Measurements from ENCODE around the gene TOP1.
A peak's percentile ranks its signal among the peaks of the same experiment; 100 is the strongest.
"Not testable (repeated sequence)": the region's sequence is repeated elsewhere in the genome, so short reads cannot be mapped to it uniquely, and the experiment has no call there.

The TOP1 gene

GRCh38 chr20:41095110-41095969 is 66.7 kb downstream of the TOP1 start:
- Mint-ChIP-seq H3K4me3 (no peak overlapping the region), H3K4me1 (ENCODE audit: low read depth) (peaks cover 6% of the 10 kb centered on the region), H3K36me3 (ENCODE audit: low read depth) (peaks cover 49% of the 10 kb centered on the region)

GRCh38 chr20:41098703-41099250 is 70.2 kb downstream of the TOP1 start:
- H3K36me3 Mint-ChIP-seq (ENCODE audit: low read depth) = peaks cover 48% of the 10 kb centered on the region
- H3K27ac Mint-ChIP-seq = no peak overlapping the region
- peaks cover 6% of the 10 kb centered on the region for H3K4me1 Mint-ChIP-seq (ENCODE audit: low read depth)
- H3K27me3 Mint-ChIP-seq (ENCODE audit: low read depth) = no peaks in the 10 kb centered on the region
- no peak overlapping the region for H3K4me3 Mint-ChIP-seq
- no peaks in the 10 kb centered on the region for H3K9me3 Mint-ChIP-seq

More at GRCh38 chr20:41095110-41095969, 66.7 kb downstream of the TOP1 start:
- H3K9me3 Mint-ChIP-seq = no peaks in the 10 kb centered on the region
- H3K27ac Mint-ChIP-seq = no peak overlapping the region
- H3K27me3 Mint-ChIP-seq (ENCODE audit: low read depth) = no peaks in the 10 kb centered on the region

GRCh38 chr20:41100001-41100480 is 71.4 kb downstream of the TOP1 start:
- Mint-ChIP-seq H3K36me3 (ENCODE audit: low read depth) (peaks cover 51% of the 10 kb centered on the region), H3K4me3 (no peak overlapping the region), H3K27me3 (ENCODE audit: low read depth) (no peaks in the 10 kb centered on the region), H3K9me3 (no peaks in the 10 kb centered on the region), H3K27ac (no peak overlapping the region), H3K4me1 (ENCODE audit: low read depth) (peaks cover 4% of the 10 kb centered on the region)

- peaks cover 50% of the 10 kb centered on the region for H3K36me3 Mint-ChIP-seq (ENCODE audit: low read depth)
- H3K27ac Mint-ChIP-seq = no peak overlapping the region
- no peaks in the 10 kb centered on the region for H3K9me3 Mint-ChIP-seq
- no peaks in the 10 kb centered on the region for H3K27me3 Mint-ChIP-seq (ENCODE audit: low read depth)
- H3K4me3 Mint-ChIP-seq = no peak overlapping the region
- H3K4me1 Mint-ChIP-seq (ENCODE audit: low read depth) = no peaks in the 10 kb centered on the region
These were observed 73.0 kb downstream of the TOP1 start for GRCh38 chr20:41101660-41102059.

- Mint-ChIP-seq H3K9me3 (no peaks in the 10 kb centered on the region), H3K27ac (no peak overlapping the region), H3K4me3 (no peak overlapping the region), H3K36me3 (ENCODE audit: low read depth) (peaks cover 36% of the 10 kb centered on the region), H3K4me1 (ENCODE audit: low read depth) (peaks cover 2% of the 10 kb centered on the region), H3K27me3 (ENCODE audit: low read depth) (no peaks in the 10 kb centered on the region)
These were observed 79.9 kb downstream of the TOP1 start for GRCh38 chr20:41108531-41108930.

GRCh38 chr20:41110012-41110411 is 81.4 kb downstream of the TOP1 start:
- Mint-ChIP-seq H3K27me3 (ENCODE audit: low read depth) (no peaks in the 10 kb centered on the region), H3K27ac (no peak overlapping the region), H3K4me3 (no peak overlapping the region), H3K9me3 (no peaks in the 10 kb centered on the region), H3K4me1 (ENCODE audit: low read depth) (peaks cover 2% of the 10 kb centered on the region), H3K36me3 (ENCODE audit: low read depth) (peaks cover 37% of the 10 kb centered on the region)

- H3K27me3 Mint-ChIP-seq (ENCODE audit: low read depth) = no peaks in the 10 kb centered on the region
- peaks cover 39% of the 10 kb centered on the region for H3K36me3 Mint-ChIP-seq (ENCODE audit: low read depth)
- H3K9me3 Mint-ChIP-seq = no peaks in the 10 kb centered on the region
- H3K4me1 Mint-ChIP-seq (ENCODE audit: low read depth) = peaks cover 2% of the 10 kb centered on the region
- H3K4me3 Mint-ChIP-seq = no peak overlapping the region
- no peak overlapping the region for H3K27ac Mint-ChIP-seq
These were observed 82.4 kb downstream of the TOP1 start for GRCh38 chr20:41110930-41111577.

GRCh38 chr20:41111578-41111951 is 82.9 kb downstream of the TOP1 start:
- no peak overlapping the region for H3K27ac Mint-ChIP-seq

GRCh38 chr20:41116282-41116956 is 87.8 kb downstream of the TOP1 start:
- no peaks in the 10 kb centered on the region for H3K9me3 Mint-ChIP-seq
- H3K4me1 Mint-ChIP-seq (ENCODE audit: low read depth) = peaks cover 14% of the 10 kb centered on the region
- peaks cover 61% of the 10 kb centered on the region for H3K36me3 Mint-ChIP-seq (ENCODE audit: low read depth)
- no peak overlapping the region for H3K27ac Mint-ChIP-seq
- H3K4me3 Mint-ChIP-seq = no peak overlapping the region
- H3K27me3 Mint-ChIP-seq (ENCODE audit: low read depth) = no peaks in the 10 kb centered on the region

More at GRCh38 chr20:41111578-41111951, 82.9 kb downstream of the TOP1 start:
- Mint-ChIP-seq H3K27me3 (ENCODE audit: low read depth) (no peaks in the 10 kb centered on the region), H3K4me1 (ENCODE audit: low read depth) (peaks cover 2% of the 10 kb centered on the region), H3K4me3 (no peak overlapping the region), H3K9me3 (no peaks in the 10 kb centered on the region), H3K36me3 (ENCODE audit: low read depth) (peaks cover 43% of the 10 kb centered on the region)

- not testable (repeated sequence) for H3K27me3 Mint-ChIP-seq (ENCODE audit: low read depth); H3K9me3 Mint-ChIP-seq; H3K4me3 Mint-ChIP-seq; H3K27ac Mint-ChIP-seq
- Mint-ChIP-seq H3K36me3 (ENCODE audit: low read depth) (peaks cover 60% of the 10 kb centered on the region), H3K4me1 (ENCODE audit: low read depth) (peaks cover 14% of the 10 kb centered on the region)
These were observed 89.5 kb downstream of the TOP1 start for GRCh38 chr20:41118159-41118558.

GRCh38 chr20:41118632-41119031 is 90.0 kb downstream of the TOP1 start:
- no peak overlapping the region for H3K27ac Mint-ChIP-seq
- peaks cover 14% of the 10 kb centered on the region for H3K4me1 Mint-ChIP-seq (ENCODE audit: low read depth)
- peaks cover 61% of the 10 kb centered on the region for H3K36me3 Mint-ChIP-seq (ENCODE audit: low read depth)
- no peaks in the 10 kb centered on the region for H3K27me3 Mint-ChIP-seq (ENCODE audit: low read depth)
- no peak overlapping the region for H3K4me3 Mint-ChIP-seq
- H3K9me3 Mint-ChIP-seq = no peaks in the 10 kb centered on the region

GRCh38 chr20:41119614-41120561 is 91.3 kb downstream of the TOP1 start:
- no peaks in the 10 kb centered on the region for H3K27me3 Mint-ChIP-seq (ENCODE audit: low read depth)
- peaks cover 61% of the 10 kb centered on the region for H3K36me3 Mint-ChIP-seq (ENCODE audit: low read depth)
- peak overlapping the region; percentile 24 for H3K27ac Mint-ChIP-seq
- no peaks in the 10 kb centered on the region for H3K9me3 Mint-ChIP-seq
- H3K4me3 Mint-ChIP-seq = no peak overlapping the region
- peaks cover 14% of the 10 kb centered on the region for H3K4me1 Mint-ChIP-seq (ENCODE audit: low read depth)

- Mint-ChIP-seq H3K27ac (peak overlapping the region; percentile 64), H3K27me3 (ENCODE audit: low read depth) (no peaks in the 10 kb centered on the region), H3K4me3 (no peak overlapping the region), H3K9me3 (no peaks in the 10 kb centered on the region), H3K4me1 (ENCODE audit: low read depth) (peaks cover 14% of the 10 kb centered on the region), H3K36me3 (ENCODE audit: low read depth) (peaks cover 65% of the 10 kb centered on the region)
These were observed 92.8 kb downstream of the TOP1 start for GRCh38 chr20:41121399-41121798.
